CD8-positive, alpha-beta memory T cell (primary cell): ENCODE data around the gene ISCU. TPM values are rescaled to one million over a fixed set of nuclear protein-coding genes. Genes with fewer than 3 reads are reported as not detected.

Experiments used
- polyA plus RNA-seq: library from polyadenylated mRNA; unstranded; fragments of 300-500 nt; fragmentation: Illumina TruSeq; gene quantifications from one replicate; pipeline ENCODE4 v1.2.3, GENCODE V29; 2021
- total RNA-seq, 2 experiments: library from RNA; stranded (reverse); gene quantifications; one replicate each; pipeline ENCODE4 v1.2.3, GENCODE V29; 2021

The ISCU gene
- total and polyA plus RNA-seq, 3 experiments from 2014 or later, result 113 to 302 (median 116) TPM

Other genes starting within 250 kb of the ISCU start
- under 1 TPM; 0.57 to 0.66 TPM for gene CMKLR1, start 223.3 kb upstream of the ISCU start, total RNA-seq
- gene CMKLR1, start 223.3 kb upstream of the ISCU start, polyA plus RNA-seq, result 4.4 TPM
- 1 to 10 TPM; 5.8 to 5.9 TPM for gene FICD, start 47.3 kb upstream of the ISCU start, total RNA-seq
- 5.2 TPM for gene FICD, start 47.3 kb upstream of the ISCU start, polyA plus RNA-seq
- 10 to 100 TPM; 82.4 to 82.7 TPM for gene SART3, start 1.4 kb upstream of the ISCU start, total RNA-seq
- gene SART3, start 1.4 kb upstream of the ISCU start, polyA plus RNA-seq, result 40.1 TPM
- gene TMEM119, start 35.5 kb downstream of the ISCU start, total RNA-seq, result not detected
- 0.66 TPM for gene TMEM119, start 35.5 kb downstream of the ISCU start, polyA plus RNA-seq
- gene SELPLG, start 71.3 kb downstream of the ISCU start, total RNA-seq, result 10 to 100 TPM; 37.0 to 37.7 TPM
- 760 TPM for gene SELPLG, start 71.3 kb downstream of the ISCU start, polyA plus RNA-seq
- 10 to 100 TPM; 45.8 to 49.1 TPM for gene CORO1C, start 168.9 kb downstream of the ISCU start, total RNA-seq
- gene CORO1C, start 168.9 kb downstream of the ISCU start, polyA plus RNA-seq, result 10.5 TPM